NB4 (cell line): ENCODE measurements around the gene PNPLA7.
"Not testable (repeated sequence)": the region's sequence is repeated elsewhere in the genome, so short reads cannot be mapped to it uniquely, and the experiment has no call there.

Source experiments
- DNase-seq: peaks from one replicate; pipeline ENCODE4 v3.0.0; 2010; ENCODE audit warnings: low read depth
- H3K4me3 ChIP-seq: one replicate; pipeline ENCODE4 v1.5.1; 2011; ENCODE audit warnings: mild to moderate bottlenecking, low read depth, low read length, moderate library complexity
- MYC ChIP-seq: IDR thresholded peaks from 2 replicates; pipeline ENCODE4 v1.6.1; 2011; ENCODE audit warnings: low read depth, low read length
- POLR2A ChIP-seq: IDR thresholded peaks from 2 replicates; pipeline ENCODE4 v1.6.1; 2011; ENCODE audit warnings: mild to moderate bottlenecking; ENCODE audit not compliant: insufficient read length; ENCODE audit errors: extremely low read depth
- TF ChIP-seq, protein P1 (sequence below): IDR thresholded peaks from one replicate; pipeline ENCODE4 v1.5.1; 2012; ENCODE audit warnings: low read depth, low read length
- TF ChIP-seq, protein P2 (sequence below): IDR thresholded peaks from 2 replicates; pipeline ENCODE4 v1.6.1; 2011; ENCODE audit warnings: low read depth, low read length

The PNPLA7 gene

DNA sequence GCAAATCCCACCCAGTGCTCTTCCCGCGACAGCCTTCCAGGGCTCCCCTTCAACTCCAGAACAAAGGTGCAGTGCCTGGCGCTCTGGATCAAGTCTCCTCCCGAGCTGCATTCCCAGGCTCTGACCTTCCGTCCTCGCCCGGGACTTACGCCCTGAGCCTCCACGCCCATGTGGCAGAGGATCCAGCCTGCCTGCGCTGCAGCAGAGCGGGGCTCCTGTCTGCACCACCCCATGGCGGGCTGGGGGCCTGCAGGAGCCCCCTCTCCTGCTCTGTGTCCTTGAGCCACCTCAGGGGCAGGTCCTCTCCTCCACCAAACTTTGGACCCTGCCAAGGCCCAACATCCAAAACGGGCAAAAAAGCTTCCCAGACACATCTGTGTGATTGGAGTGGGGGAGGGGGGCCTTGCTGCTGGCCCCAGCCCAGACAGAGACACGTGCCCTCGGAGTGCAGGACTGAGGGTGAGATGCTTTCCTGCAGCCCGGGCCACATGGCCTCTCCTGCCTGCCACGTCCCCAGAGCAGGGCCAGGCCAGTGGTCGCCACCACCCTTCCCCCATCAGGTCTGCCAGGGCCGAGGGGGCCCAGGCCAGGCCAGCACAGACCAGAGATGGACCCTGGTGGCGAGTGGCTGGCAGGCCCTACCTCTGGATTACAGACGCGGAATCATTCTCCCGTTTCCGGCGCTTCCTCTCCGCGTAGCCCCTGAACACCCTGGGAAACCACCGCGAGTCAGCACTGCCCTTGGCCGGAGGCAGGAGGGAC is 95.4 kb downstream of the PNPLA7 start:
- no peak overlapping the region for H3K4me3 ChIP-seq
- DNase-seq, result no peak
- TF ChIP-seq, protein P1, sequence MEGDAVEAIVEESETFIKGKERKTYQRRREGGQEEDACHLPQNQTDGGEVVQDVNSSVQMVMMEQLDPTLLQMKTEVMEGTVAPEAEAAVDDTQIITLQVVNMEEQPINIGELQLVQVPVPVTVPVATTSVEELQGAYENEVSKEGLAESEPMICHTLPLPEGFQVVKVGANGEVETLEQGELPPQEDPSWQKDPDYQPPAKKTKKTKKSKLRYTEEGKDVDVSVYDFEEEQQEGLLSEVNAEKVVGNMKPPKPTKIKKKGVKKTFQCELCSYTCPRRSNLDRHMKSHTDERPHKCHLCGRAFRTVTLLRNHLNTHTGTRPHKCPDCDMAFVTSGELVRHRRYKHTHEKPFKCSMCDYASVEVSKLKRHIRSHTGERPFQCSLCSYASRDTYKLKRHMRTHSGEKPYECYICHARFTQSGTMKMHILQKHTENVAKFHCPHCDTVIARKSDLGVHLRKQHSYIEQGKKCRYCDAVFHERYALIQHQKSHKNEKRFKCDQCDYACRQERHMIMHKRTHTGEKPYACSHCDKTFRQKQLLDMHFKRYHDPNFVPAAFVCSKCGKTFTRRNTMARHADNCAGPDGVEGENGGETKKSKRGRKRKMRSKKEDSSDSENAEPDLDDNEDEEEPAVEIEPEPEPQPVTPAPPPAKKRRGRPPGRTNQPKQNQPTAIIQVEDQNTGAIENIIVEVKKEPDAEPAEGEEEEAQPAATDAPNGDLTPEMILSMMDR, result no peak
- TF ChIP-seq POLR2A, result no peak
- TF ChIP-seq, protein P2, sequence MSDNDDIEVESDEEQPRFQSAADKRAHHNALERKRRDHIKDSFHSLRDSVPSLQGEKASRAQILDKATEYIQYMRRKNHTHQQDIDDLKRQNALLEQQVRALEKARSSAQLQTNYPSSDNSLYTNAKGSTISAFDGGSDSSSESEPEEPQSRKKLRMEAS, result no peak
- no peak for TF ChIP-seq MYC

DNA sequence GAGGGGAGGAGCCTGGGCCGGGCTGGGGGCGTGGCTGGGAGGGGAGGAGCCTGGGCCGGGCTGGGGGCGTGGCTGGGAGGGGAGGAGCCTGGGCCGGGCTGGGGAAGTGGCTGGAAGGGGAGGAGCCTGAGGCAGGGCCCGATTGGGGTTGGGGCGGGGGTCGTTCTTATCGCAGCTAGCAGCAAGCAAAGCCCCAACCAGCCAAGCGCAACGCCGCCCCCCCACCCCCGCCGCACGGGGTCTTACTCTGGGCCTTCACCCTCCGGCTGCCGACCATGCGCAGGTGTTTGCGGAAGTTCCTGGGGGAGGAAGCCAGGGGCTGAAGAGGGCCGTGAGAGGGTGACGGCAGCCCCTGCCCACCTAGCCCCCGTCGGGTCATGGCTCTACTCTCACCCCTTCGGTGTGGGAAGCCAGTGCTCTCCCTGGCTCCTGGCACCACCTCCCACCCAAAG is 96.0 kb downstream of the PNPLA7 start:
- DNase-seq, result peak; percentile 49
- H3K4me3 ChIP-seq, result no peak overlapping the region
- TF ChIP-seq MYC (no peak), POLR2A (no peak)
- TF ChIP-seq, protein P1, result no peak
- TF ChIP-seq, protein P2, result no peak

DNA sequence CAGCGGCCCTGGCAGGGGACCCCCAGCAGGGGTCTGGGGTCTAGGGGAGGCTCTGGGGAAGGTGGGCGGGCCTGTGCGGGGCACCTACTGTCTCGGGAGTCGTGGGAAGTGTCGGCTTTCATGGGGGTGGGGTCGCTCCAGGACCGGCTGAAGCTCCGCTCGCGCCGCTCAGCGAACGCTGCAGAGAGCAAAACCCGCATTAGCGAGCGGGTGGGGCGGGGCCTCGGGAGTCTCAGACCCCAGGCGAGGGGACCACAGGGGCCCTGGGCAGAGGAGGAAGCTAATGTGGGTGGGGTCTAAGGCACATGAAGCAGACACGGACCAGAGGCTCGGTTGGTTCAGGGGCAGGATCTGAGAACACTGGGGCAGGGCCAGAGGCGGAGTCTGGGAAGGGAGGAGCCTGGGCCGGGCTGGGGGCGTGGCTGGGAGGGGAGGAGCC is 96.5 kb downstream of the PNPLA7 start:
- no peak overlapping the region for H3K4me3 ChIP-seq
- DNase-seq, result peak; percentile 58
- TF ChIP-seq, protein P2, result no peak
- no peak for TF ChIP-seq MYC
- no peak for TF ChIP-seq POLR2A
- TF ChIP-seq, protein P1, result no peak

DNA sequence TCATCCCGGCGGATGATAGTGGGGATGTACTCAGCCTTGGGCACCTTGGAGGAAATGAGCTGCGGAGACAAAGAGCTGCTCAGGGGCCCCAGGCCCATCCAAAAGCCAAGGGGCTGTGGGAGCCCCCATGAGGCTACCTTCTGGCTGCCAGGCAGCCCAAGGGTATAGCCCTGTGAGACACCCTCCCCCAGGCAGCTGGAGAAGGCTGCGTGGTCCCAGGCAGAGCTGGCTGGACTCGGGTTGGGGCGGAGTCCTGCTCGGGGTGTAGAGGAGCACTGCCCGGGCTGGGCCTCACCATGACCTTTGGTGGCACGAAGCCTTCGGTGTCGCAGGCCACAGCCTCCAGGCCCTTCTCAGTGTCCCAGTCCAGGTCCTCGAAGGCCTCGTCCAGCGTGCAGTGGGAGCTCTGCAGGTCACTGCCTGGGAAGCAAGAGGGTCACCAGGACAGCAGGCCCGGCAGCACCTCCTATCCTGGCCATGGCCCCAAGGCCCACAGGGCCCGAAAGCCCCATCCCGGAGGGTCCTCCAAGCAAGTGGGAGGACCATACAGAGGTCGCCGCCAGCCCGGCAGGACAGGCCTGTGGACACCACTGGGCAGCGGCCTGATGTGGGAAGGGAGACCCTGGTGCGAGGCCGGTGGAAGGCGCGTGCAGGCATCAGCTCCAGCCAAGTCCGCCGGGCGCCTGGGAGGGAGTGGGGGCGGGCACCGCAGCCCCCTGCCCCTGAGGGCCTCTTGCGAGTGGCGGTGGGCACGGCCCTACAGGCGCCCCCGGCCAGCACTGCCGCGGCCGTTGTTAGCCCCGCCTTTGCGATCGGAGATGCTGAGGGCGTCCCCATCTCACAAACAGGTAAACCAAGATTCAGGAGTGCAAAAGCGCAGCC is 97.2 kb downstream of the PNPLA7 start:
- TF ChIP-seq POLR2A (no peak), MYC (no peak)
- TF ChIP-seq, protein P2, result no peak
- TF ChIP-seq, protein P1, result no peak
- no peak overlapping the region for H3K4me3 ChIP-seq
- DNase-seq, result no peak

DNA sequence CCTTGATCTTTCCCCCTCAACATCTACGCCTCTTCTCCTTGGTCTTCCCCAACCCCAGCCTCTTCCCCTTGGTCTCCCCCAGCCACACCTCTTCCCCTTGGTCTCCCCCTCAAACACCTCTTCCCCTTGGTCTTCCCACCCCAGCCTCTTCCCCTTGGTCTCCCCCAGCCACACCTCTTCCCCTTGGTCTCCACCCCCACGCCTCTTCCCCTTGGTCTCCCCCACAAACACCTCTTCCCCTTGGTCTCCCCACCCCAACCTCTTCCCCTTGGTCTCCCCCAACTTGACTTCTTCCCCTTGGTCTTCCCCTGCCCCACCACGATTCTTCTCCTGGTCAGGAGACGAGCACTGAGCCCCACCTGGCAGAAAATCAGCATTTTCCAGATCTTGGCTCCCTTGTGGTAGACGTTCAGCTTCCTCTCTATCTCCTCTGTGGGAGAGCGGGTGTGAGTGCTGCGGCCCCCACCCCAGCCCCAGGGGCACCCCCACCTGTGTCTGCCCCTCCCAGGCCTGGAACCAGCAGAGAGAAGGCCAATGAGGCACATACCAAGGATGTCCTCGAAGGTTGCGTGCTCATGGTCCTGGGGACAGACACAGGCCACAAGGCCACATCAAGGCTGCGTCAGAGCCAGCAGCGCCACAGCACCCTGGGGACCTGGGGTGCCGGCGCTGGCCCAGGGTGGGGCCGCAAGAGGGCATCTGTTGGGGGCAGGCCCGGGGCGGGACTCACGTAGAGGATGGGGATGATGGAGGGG is 98.0 kb downstream of the PNPLA7 start:
- H3K4me3 ChIP-seq, result no peak overlapping the region
- DNase-seq, result peak; percentile 43
- TF ChIP-seq, protein P2, result no peak
- TF ChIP-seq POLR2A (no peak), MYC (no peak)
- TF ChIP-seq, protein P1, result no peak

DNA sequence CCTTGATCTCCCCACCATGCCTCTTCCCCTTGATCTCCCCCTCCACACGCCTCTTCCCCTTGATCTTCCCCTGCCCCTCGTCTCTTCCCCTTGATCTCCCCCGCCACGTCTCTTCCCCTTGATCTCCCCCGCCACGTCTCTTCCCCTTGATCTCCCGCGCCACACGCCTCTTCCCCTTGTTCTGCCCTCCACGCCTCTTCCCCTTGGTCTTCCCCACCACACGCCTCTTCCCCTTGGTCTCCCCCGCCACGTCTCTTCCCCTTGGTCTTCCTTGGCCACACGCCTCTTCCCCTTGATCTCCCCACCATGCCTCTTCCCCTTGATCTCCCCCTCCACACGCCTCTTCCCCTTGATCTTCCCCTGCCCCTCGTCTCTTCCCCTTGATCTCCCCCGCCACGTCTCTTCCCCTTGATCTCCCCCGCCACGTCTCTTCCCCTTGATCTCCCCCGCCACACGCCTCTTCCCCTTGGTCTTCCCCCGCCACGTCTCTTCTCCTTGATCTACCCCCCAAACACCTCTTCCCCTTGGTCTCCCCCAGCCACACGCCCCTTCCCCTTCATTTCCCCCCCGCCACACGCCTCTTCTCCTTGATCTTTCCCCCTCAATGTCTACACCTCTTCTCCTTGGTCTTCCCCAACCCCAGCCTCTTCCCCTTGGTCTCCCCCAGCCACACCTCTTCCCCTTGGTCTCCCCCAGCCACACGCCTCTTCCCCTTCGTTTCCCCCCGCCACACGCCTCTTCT is 98.8 kb downstream of the PNPLA7 start:
- DNase-seq, result not testable (repeated sequence)

DNA sequence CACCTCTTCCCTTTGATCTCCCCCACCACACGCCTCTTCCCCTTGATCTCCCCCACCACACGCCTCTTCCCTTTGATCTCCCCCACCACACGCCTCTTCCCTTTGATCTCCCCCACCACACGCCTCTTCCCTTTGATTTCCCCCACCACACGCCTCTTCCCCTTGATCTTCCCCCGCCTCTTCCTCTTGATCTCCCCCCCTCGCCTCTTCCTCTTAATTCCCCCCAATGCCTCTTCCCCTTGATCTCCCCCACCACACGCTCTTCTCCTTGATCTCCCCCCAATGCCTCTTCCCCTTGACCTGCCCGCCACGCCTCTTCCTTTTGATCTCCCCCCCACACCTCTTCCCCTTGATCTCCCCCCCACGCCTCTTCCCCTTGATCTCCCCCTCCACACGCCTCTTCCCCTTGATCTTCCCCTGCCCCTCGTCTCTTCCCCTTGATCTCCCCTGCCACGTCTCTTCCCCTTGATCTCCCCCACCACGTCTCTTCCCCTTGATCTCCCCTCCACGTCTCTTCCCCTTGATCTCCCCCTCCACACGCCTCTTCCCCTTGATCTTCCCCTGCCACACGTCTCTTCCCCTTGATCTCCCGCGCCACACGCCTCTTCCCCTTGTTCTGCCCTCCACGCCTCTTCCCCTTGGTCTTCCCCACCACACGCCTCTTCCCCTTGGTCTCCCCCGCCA is 99.5 kb downstream of the PNPLA7 start:
- not testable (repeated sequence) for H3K4me3 ChIP-seq, DNase-seq

More for the DNA sequence above, 98.8 kb downstream of the PNPLA7 start:
- not testable (repeated sequence) for H3K4me3 ChIP-seq
